ENCODE results near the gene KASH5.

- TF ChIP-seq POLR2A (IDR thresholded peaks at IDR 0.05; ENCODE audit: low read length) = no peak
- TF ChIP-seq GATA1 (IDR thresholded peaks at IDR 0.05; ENCODE audit: low read depth, low read length) = no peak
These were observed 4.5 kb upstream of the KASH5 start for GRCh38 chr19:49383599-49383998.

All from erythroblast (primary cell).